K562 (cell line): ENCODE measurements around the gene MMGT1.

Experiments
- CTCF ChIP-seq, 3 experiments: IDR thresholded peaks in 2 of 3; conservative IDR thresholded peaks in 1 of 3; 2 replicates each; pipeline ENCODE4 v1.5.1; 2011 to 2012; ENCODE audit warnings: low read length in 3 of 3, mild to moderate bottlenecking in 3 of 3, control low read depth in 2 of 3, improper control_type of control experiment in 1 of 3, inconsistent platforms in 1 of 3, low read depth in 1 of 3, mixed read lengths in 1 of 3, moderate library complexity in 1 of 3; ENCODE audit not compliant: insufficient read depth in 2 of 3
- HDAC2 ChIP-seq: fragments of 450-650 bp; IDR thresholded peaks from 2 replicates; pipeline ENCODE4 v1.6.1; 2016; ENCODE audit warnings: mild to moderate bottlenecking
- POLR2A ChIP-seq: fragments of 450-650 bp; conservative IDR thresholded peaks from 2 replicates; pipeline ENCODE4 v1.6.1; 2016
- SMAD4 ChIP-seq: fragments of 250-450 bp; sonication (Bioruptor Pico); conservative IDR thresholded peaks from 2 replicates; pipeline ENCODE4 v1.8.0; 2021; ENCODE audit warnings: inconsistent platforms, mild to moderate bottlenecking, moderate library complexity
- ZNF184 ChIP-seq: sonication (generic); formaldehyde crosslinking; IDR thresholded peaks from 2 replicates; pipeline ENCODE4 v1.5.0; 2020; ENCODE audit warnings: missing genetic modification reagents

GRCh38 chrX:135981668-135982067 lies 7.9 kb upstream of the MMGT1 start:
- TF ChIP-seq SMAD4 (CRISPR knock-in tag) (no peak), POLR2A (no peak), HDAC2 (no peak), ZNF184 (CRISPR knock-in tag) (no peak), CTCF (IDR thresholded peaks at IDR 0.05 in 2 of 3, conservative IDR thresholded peaks at IDR 0.05 in 1 of 3; ENCODE audit: insufficient read depth in 2 of 3, low read depth in 1 of 3, low read length in 3 of 3) (no peak)
